ENCODE data around the gene IMPA2.
"Not testable (repeated sequence)": the region's sequence is repeated elsewhere in the genome, so short reads cannot be mapped to it uniquely, and the experiment has no call there.

Gene IMPA2

GRCh38 chr18:11969904-11970835 is 11.1 kb upstream of the IMPA2 start:
- Histone ChIP-seq H3K9me3 (ENCODE audit: control insufficient read depth, insufficient read depth, low read length) (no peaks in the 10 kb centered on the region), H3K4me3 (ENCODE audit: low read depth, low read length) (no peak overlapping the region), H3K9ac (ENCODE audit: low read depth, low read length) (no peak overlapping the region), H3K36me3 (ENCODE audit: control insufficient read depth, insufficient read depth, low read length) (no peaks in the 10 kb centered on the region), H3K27me3 (ENCODE audit: control insufficient read depth, insufficient read depth, low read length) (no peaks in the 10 kb centered on the region), H3K4me1 (ENCODE audit: control insufficient read depth, insufficient read depth, low read length) (no peaks in the 10 kb centered on the region)

- not testable (repeated sequence) for H3K27me3 ChIP-seq (ENCODE audit: control insufficient read depth, insufficient read depth, low read length); H3K9ac ChIP-seq (ENCODE audit: low read depth, low read length); H3K9me3 ChIP-seq (ENCODE audit: control insufficient read depth, insufficient read depth, low read length); H3K4me3 ChIP-seq (ENCODE audit: low read depth, low read length); H3K4me1 ChIP-seq (ENCODE audit: control insufficient read depth, insufficient read depth, low read length); H3K36me3 ChIP-seq (ENCODE audit: control insufficient read depth, insufficient read depth, low read length)
Measured at GRCh38 chr18:11970836-11971226, 10.5 kb upstream of the IMPA2 start.

DNA sequence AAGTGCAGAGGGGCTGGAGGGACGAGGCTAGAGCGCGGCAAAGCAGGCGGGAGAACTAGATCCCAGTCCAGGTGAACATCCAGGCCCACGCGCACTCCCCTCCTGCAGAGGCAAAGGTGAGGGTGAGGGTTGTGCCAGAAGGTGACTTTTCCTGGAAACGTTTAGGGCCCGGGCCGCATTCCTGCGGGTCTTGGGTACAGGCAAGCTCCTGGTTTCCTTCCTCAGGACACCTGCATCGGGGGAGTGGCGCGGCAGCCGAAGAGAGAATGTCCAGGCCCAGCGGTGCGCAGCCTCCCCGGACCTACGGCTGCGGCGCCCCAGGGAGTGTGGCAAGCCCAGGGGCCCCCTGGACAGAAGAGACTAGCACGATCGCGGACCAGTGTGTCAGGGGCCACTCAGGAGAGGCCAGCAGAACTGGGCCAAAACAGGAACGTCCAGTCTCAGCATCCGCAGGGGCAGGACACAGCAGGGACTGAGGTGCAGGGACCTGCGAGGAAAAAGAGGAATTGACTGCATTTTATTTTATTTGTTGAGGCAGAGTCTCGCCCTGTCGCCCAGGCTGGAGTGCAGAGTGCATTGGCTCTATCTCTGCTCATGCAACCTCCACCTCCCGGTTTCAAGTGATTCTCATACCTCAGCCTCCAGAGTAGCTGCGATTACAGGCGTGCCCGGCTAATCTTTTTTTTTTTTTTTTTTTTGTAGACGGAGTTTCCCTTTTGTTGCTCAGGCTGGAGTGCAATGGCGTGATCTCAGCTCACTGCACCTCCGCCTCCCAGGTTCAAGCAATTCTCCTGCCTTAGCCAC is 8.7 kb upstream of the IMPA2 start:
- Histone ChIP-seq H3K27me3 (ENCODE audit: control insufficient read depth, insufficient read depth, low read length) (no peaks in the 10 kb centered on the region), H3K9ac (ENCODE audit: low read depth, low read length) (no peak overlapping the region), H3K4me3 (ENCODE audit: low read depth, low read length) (no peak overlapping the region), H3K9me3 (ENCODE audit: control insufficient read depth, insufficient read depth, low read length) (no peaks in the 10 kb centered on the region), H3K36me3 (ENCODE audit: control insufficient read depth, insufficient read depth, low read length) (no peaks in the 10 kb centered on the region), H3K4me1 (ENCODE audit: control insufficient read depth, insufficient read depth, low read length) (no peaks in the 10 kb centered on the region)

DNA sequence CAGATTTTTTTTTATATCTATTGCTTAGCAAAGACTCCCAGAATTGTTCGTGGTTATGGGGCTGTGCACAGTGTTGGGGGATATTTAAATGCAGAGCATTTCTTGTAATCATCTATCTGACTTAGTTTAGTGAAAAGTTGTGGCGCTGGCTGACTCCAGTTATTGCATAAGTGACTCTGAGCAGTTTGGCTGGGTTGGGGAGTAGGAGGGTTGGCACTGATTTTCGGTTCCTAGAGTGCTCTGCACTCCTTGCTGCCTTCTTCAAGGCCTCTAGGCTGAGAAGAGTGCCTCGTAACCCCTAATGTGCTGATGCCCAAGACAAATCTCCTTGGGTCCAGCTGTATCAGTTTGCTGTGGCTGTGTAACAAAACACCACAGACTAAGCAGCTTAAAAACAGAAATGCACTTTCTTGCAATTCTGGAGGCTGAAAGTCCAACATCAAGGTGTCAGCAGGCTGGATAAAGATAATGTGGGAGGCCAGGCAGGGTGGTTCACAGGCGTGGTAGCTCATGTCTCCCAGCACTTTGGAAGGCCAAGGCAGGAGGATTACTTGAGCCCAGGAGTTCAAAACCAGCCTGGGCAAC is 6.5 kb upstream of the IMPA2 start:
- Histone ChIP-seq H3K4me1 (ENCODE audit: control insufficient read depth, insufficient read depth, low read length) (peaks cover 5% of the 10 kb centered on the region), H3K4me3 (ENCODE audit: low read depth, low read length) (no peak overlapping the region), H3K9ac (ENCODE audit: low read depth, low read length) (no peak overlapping the region), H3K9me3 (ENCODE audit: control insufficient read depth, insufficient read depth, low read length) (no peaks in the 10 kb centered on the region), H3K27me3 (ENCODE audit: control insufficient read depth, insufficient read depth, low read length) (no peaks in the 10 kb centered on the region), H3K36me3 (ENCODE audit: control insufficient read depth, insufficient read depth, low read length) (no peaks in the 10 kb centered on the region)

DNA sequence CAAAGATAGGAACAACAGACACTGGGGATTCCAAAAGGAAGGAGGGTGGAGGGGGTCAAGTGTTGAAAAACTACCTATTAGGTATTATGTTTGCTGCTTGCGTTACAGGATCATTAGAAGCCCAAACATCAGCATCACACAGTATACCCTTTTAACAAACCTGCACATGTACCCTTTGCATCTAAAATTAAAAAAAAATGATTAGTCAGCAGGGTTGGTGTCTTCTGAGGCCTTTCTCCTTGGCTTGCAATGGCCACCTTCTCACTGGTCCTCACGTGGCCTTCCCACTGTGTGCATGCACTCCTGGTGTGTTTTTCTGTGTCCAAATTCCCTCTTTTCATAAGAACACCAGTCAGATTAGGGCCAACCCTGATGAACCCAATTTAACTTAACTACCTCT is 5.6 kb upstream of the IMPA2 start:
- Histone ChIP-seq H3K4me1 (ENCODE audit: control insufficient read depth, insufficient read depth, low read length) (peaks cover 5% of the 10 kb centered on the region), H3K4me3 (ENCODE audit: low read depth, low read length) (no peak overlapping the region), H3K9ac (ENCODE audit: low read depth, low read length) (no peak overlapping the region), H3K27me3 (ENCODE audit: control insufficient read depth, insufficient read depth, low read length) (no peaks in the 10 kb centered on the region), H3K9me3 (ENCODE audit: control insufficient read depth, insufficient read depth, low read length) (no peaks in the 10 kb centered on the region), H3K36me3 (ENCODE audit: control insufficient read depth, insufficient read depth, low read length) (no peaks in the 10 kb centered on the region)

GRCh38 chr18:11976315-11977152 is 4.8 kb upstream of the IMPA2 start:
- no peak overlapping the region for H3K4me3 ChIP-seq (ENCODE audit: low read depth, low read length)
- H3K36me3 ChIP-seq (ENCODE audit: control insufficient read depth, insufficient read depth, low read length) = no peaks in the 10 kb centered on the region
- no peaks in the 10 kb centered on the region for H3K9me3 ChIP-seq (ENCODE audit: control insufficient read depth, insufficient read depth, low read length)
- no peaks in the 10 kb centered on the region for H3K27me3 ChIP-seq (ENCODE audit: control insufficient read depth, insufficient read depth, low read length)
- peaks cover 5% of the 10 kb centered on the region for H3K4me1 ChIP-seq (ENCODE audit: control insufficient read depth, insufficient read depth, low read length)
- H3K9ac ChIP-seq (ENCODE audit: low read depth, low read length) = no peak overlapping the region

DNA sequence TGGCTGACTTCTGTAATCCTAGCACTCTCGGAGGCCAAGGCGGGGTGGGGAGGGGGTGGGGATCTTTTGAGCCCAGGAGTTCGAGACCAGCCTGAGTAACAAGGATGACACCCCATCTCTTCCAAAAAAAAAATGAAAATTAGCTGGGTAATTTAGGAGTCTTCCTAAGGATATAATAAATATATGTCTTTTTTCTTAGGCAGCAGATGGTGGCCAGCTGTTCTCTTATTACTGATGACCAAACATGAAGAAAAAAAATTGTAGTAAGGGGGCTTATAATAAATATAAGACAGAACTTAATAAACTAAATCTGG is 4.2 kb upstream of the IMPA2 start:
- no peaks in the 10 kb centered on the region for H3K9me3 ChIP-seq (ENCODE audit: control insufficient read depth, insufficient read depth, low read length)
- H3K36me3 ChIP-seq (ENCODE audit: control insufficient read depth, insufficient read depth, low read length) = no peaks in the 10 kb centered on the region
- H3K4me1 ChIP-seq (ENCODE audit: control insufficient read depth, insufficient read depth, low read length) = peaks cover 5% of the 10 kb centered on the region
- no peak overlapping the region for H3K9ac ChIP-seq (ENCODE audit: low read depth, low read length)
- H3K27me3 ChIP-seq (ENCODE audit: control insufficient read depth, insufficient read depth, low read length) = no peaks in the 10 kb centered on the region
- no peak overlapping the region for H3K4me3 ChIP-seq (ENCODE audit: low read depth, low read length)

GRCh38 chr18:11978956-11979355 is 2.4 kb upstream of the IMPA2 start:
- Histone ChIP-seq H3K9ac (ENCODE audit: low read depth, low read length) (no peak overlapping the region), H3K9me3 (ENCODE audit: control insufficient read depth, insufficient read depth, low read length) (no peaks in the 10 kb centered on the region), H3K4me3 (ENCODE audit: low read depth, low read length) (no peak overlapping the region), H3K27me3 (ENCODE audit: control insufficient read depth, insufficient read depth, low read length) (no peaks in the 10 kb centered on the region), H3K36me3 (ENCODE audit: control insufficient read depth, insufficient read depth, low read length) (no peaks in the 10 kb centered on the region), H3K4me1 (ENCODE audit: control insufficient read depth, insufficient read depth, low read length) (peaks cover 12% of the 10 kb centered on the region)

- Histone ChIP-seq H3K36me3 (ENCODE audit: control insufficient read depth, insufficient read depth, low read length) (no peaks in the 10 kb centered on the region), H3K27me3 (ENCODE audit: control insufficient read depth, insufficient read depth, low read length) (no peaks in the 10 kb centered on the region), H3K9ac (ENCODE audit: low read depth, low read length) (peak overlapping the region; percentile 86), H3K9me3 (ENCODE audit: control insufficient read depth, insufficient read depth, low read length) (no peaks in the 10 kb centered on the region), H3K4me1 (ENCODE audit: control insufficient read depth, insufficient read depth, low read length) (peaks cover 12% of the 10 kb centered on the region), H3K4me3 (ENCODE audit: low read depth, low read length) (peak overlapping the region; percentile 65)
Measured at GRCh38 chr18:11980163-11980493, 1.2 kb upstream of the IMPA2 start.

- peaks cover 15% of the 10 kb centered on the region for H3K4me1 ChIP-seq (ENCODE audit: control insufficient read depth, insufficient read depth, low read length)
- H3K36me3 ChIP-seq (ENCODE audit: control insufficient read depth, insufficient read depth, low read length) = no peaks in the 10 kb centered on the region
- H3K9ac ChIP-seq (ENCODE audit: low read depth, low read length) = peak overlapping the region; percentile 86
- H3K9me3 ChIP-seq (ENCODE audit: control insufficient read depth, insufficient read depth, low read length) = no peaks in the 10 kb centered on the region
- peak overlapping the region; percentile 65 for H3K4me3 ChIP-seq (ENCODE audit: low read depth, low read length)
- no peaks in the 10 kb centered on the region for H3K27me3 ChIP-seq (ENCODE audit: control insufficient read depth, insufficient read depth, low read length)
Measured at GRCh38 chr18:11980494-11981191, 664 bp upstream of the IMPA2 start.

All from iPS-15b (cell line).